T-helper 2 cell treated with Interferon-gamma antibody and Interleukin-4, amounts not matched to agents 100 ng/mL and 5 ng/mL, for 36 hours (primary cell): ENCODE results near the gene ABCA12. TPM values are rescaled to one million over a fixed set of nuclear protein-coding genes. Genes with fewer than 3 reads are reported as not detected.

Experiments used
- intact Hi-C: fragments of 100-400 bp; cut with micrococcal nuclease; formaldehyde crosslinking; loops from one replicate; pipeline ENCODE4 v1.15.1; 2023
- total RNA-seq: library from RNA; stranded (reverse); gene quantifications from 2 replicates; pipeline ENCODE4 v1.2.3, GENCODE V29; 2022

ABCA12 gene
- total RNA-seq, 1 donor from 2014 or later = not detected

GRCh38 chr2:214987261-214987660 lies 151.2 kb downstream of the ABCA12 start:
- intact Hi-C loops = no loop called here

GRCh38 chr2:214985619-214986018 lies 152.8 kb downstream of the ABCA12 start:
- intact Hi-C loops = no loop called here

- intact Hi-C loops = no loop called here
Measured at GRCh38 chr2:214966420-214966819, 172.0 kb downstream of the ABCA12 start.

- intact Hi-C loops = no loop called here
Measured at GRCh38 chr2:214960677-214961076, 177.7 kb downstream of the ABCA12 start.

- intact Hi-C loops = no loop called here
Measured at GRCh38 chr2:214946949-214947348, 191.5 kb downstream of the ABCA12 start.

- intact Hi-C loops = no loop called here
Measured at GRCh38 chr2:214934006-214934405, 204.4 kb downstream of the ABCA12 start.

GRCh38 chr2:214904634-214905033 lies 233.8 kb downstream of the ABCA12 start:
- intact Hi-C loops = no loop called here

GRCh38 chr2:214904176-214904575 lies 234.2 kb downstream of the ABCA12 start:
- intact Hi-C loops = no loop called here

GRCh38 chr2:214902286-214902685 lies 236.1 kb downstream of the ABCA12 start:
- intact Hi-C loops = no loop called here

GRCh38 chr2:214899751-214900150 lies 238.7 kb downstream of the ABCA12 start:
- intact Hi-C loops = no loop called here

- intact Hi-C loops = no loop called here
Measured at GRCh38 chr2:214896274-214896673, 242.2 kb downstream of the ABCA12 start.

- intact Hi-C loops = no loop called here
Measured at GRCh38 chr2:214895469-214895868, 243.0 kb downstream of the ABCA12 start.

GRCh38 chr2:214889301-214889700 lies 249.1 kb downstream of the ABCA12 start:
- intact Hi-C loops = no loop called here

- intact Hi-C loops = no loop called here
Measured at GRCh38 chr2:214881647-214882202, 256.7 kb downstream of the ABCA12 start.

Other genes with a start within 250 kb of the ABCA12 start
- gene ATIC, start 173.4 kb upstream of the ABCA12 start, total RNA-seq = 192 and 196 TPM in 2 replicates